ENCODE data around the gene ADGRL2.

GRCh38 chr1:81806432-81806770 lies 5.7 kb downstream of the ADGRL2 start:
- TF ChIP-seq CTCF (IDR thresholded peaks at IDR 0.05; ENCODE audit: poor library complexity) (no peak), EZH2phosphoT487 (IDR thresholded peaks at IDR 0.05; ENCODE audit: low read depth, severe bottlenecking, unreplicated experiment) (no peak), EZH2 (IDR thresholded peaks at IDR 0.05; ENCODE audit: borderline replicate concordance) (no peak)
